A549 (cell line): ENCODE data around the gene PIEZO2. TPM values are rescaled to one million over a fixed set of nuclear protein-coding genes. Genes with fewer than 3 reads are reported as not detected.

Experiments
- ATAC-seq, 2 experiments: fragments of 200-7000 bp in 1 of 2; fragments of >200 bp in 1 of 2; cut with Nextera tagmentation in 1 of 2; cut with Tn5 transposase in 1 of 2; 3 replicates each; pipeline versions ENCODE4 v1.8.0 to v1.9.1; 2018 to 2020; ENCODE audit warnings: mild to moderate bottlenecking in 1 of 2, moderate library complexity in 1 of 2
- CTCF ChIA-PET: fragments of 300-600 bp; sonication (Branson Sonifier 250); formaldehyde crosslinking; extraction: SDS; loops from one replicate; lab custom pipeline; 2021; ENCODE audit warnings: antibody characterized with exemption, inconsistent platforms; lab: Yijun Ruan, JAX
- POLR2A ChIA-PET: fragments of 350-600 bp; formaldehyde crosslinking; extraction: SDS; loops from one replicate; lab custom pipeline; 2021; ENCODE audit warnings: antibody characterized with exemption, inconsistent platforms; lab: Yijun Ruan, JAX
- DNase-seq, 2 experiments: peaks; one replicate each; pipeline versions ENCODE4 v3.0.0 to v3.0.0-alpha.2; 2011 to 2016; ENCODE audit warnings: low read depth in 1 of 2, low spot score in 1 of 2
- FAIRE-seq: peaks from 2 replicates; lab custom pipeline; 2011; peaks lifted over from hg19 to GRCh38; lab: Jason Lieb, UNC
- H3K27ac ChIP-seq, 2 experiments: fragments of >200 bp; sonication (Bioruptor Twin); formaldehyde crosslinking; 3 replicates each; pipeline ENCODE4 v1.5.1; 2016 to 2017
- H3K4me1 ChIP-seq: fragments of >200 bp; sonication (Bioruptor Twin); formaldehyde crosslinking; 3 replicates; pipeline ENCODE4 v1.6.1; 2016
- H3K4me2 ChIP-seq: fragments of >200 bp; sonication (Bioruptor Twin); formaldehyde crosslinking; 3 replicates; pipeline ENCODE4 v1.6.1; 2016
- H3K4me3 ChIP-seq: fragments of >200 bp; sonication (Bioruptor Twin); formaldehyde crosslinking; 3 replicates; pipeline ENCODE4 v1.5.1; 2016
- H3K9me3 ChIP-seq: fragments of >200 bp; sonication (Bioruptor Twin); formaldehyde crosslinking; 3 replicates; pipeline ENCODE4 v1.6.1; 2016
- CBX2 ChIP-seq: fragments of 200-600 bp; sonication (generic); IDR thresholded peaks from 2 replicates; pipeline ENCODE4 v1.6.1; 2016; ENCODE audit warnings: low read depth, mild to moderate bottlenecking, borderline replicate concordance
- CBX8 ChIP-seq: fragments of 200-600 bp; sonication (generic); IDR thresholded peaks from 2 replicates; pipeline ENCODE4 v1.6.1; 2016
- CHD4 ChIP-seq: fragments of 200-600 bp; sonication (generic); IDR thresholded peaks from 2 replicates; pipeline ENCODE4 v1.6.1; 2016; ENCODE audit warnings: antibody characterized with exemption, mild to moderate bottlenecking, borderline replicate concordance
- EHMT2 ChIP-seq: fragments of 200-600 bp; sonication (generic); IDR thresholded peaks from 2 replicates; pipeline ENCODE4 v1.6.1; 2016; ENCODE audit warnings: antibody characterized with exemption, low read depth, mild to moderate bottlenecking, moderate library complexity
- EP300 ChIP-seq, 2 experiments: fragments of >200 bp; sonication (Bioruptor Twin); formaldehyde crosslinking; IDR thresholded peaks; 2 replicates in 1 of 2; 3 replicates in 1 of 2; pipeline ENCODE4 v1.6.1; 2016 to 2017
- ESRRA ChIP-seq: fragments of 150-350 bp; IDR thresholded peaks from 2 replicates; pipeline ENCODE4 v1.6.1; 2014; ENCODE audit warnings: mild to moderate bottlenecking, low read length, borderline replicate concordance
- FOSL2 ChIP-seq, 2 experiments: fragments of 450-650 bp in 1 of 2; fragments of >200 bp in 1 of 2; sonication (Bioruptor Twin) in 1 of 2; formaldehyde crosslinking; IDR thresholded peaks; 2 replicates each; pipeline versions ENCODE4 v1.5.0 to v1.6.1; 2016 to 2020; ENCODE audit warnings: mild to moderate bottlenecking in 1 of 2, moderate library complexity in 1 of 2
- FOXS1 ChIP-seq: fragments of 250-450 bp; sonication (Bioruptor Pico); IDR thresholded peaks from 2 replicates; pipeline ENCODE4 v1.5.0; 2020; ENCODE audit warnings: mild to moderate bottlenecking, moderate library complexity
- GATA3 ChIP-seq: IDR thresholded peaks from 2 replicates; pipeline ENCODE4 v1.6.1; 2012; ENCODE audit warnings: borderline replicate concordance
- HOXA7 ChIP-seq: fragments of 250-450 bp; sonication (Bioruptor Pico); IDR thresholded peaks from 2 replicates; pipeline ENCODE4 v1.5.0; 2020; ENCODE audit warnings: mild to moderate bottlenecking, moderate library complexity
- POLR2AphosphoS2 ChIP-seq: conservative IDR thresholded peaks from 2 replicates; pipeline ENCODE4 v1.6.1; 2012; ENCODE audit warnings: low read length, improper control_type of control experiment, inconsistent platforms
- RCOR1 ChIP-seq: fragments of 150-350 bp; IDR thresholded peaks from 2 replicates; pipeline ENCODE4 v1.6.1; 2014; ENCODE audit warnings: antibody characterized with exemption, low read length, low read depth
- RNF2 ChIP-seq: fragments of 200-600 bp; sonication (generic); IDR thresholded peaks from 2 replicates; pipeline ENCODE4 v1.6.1; 2016; ENCODE audit warnings: low read depth, mild to moderate bottlenecking, antibody characterized with exemption, moderate library complexity, borderline replicate concordance
- SREBF2 ChIP-seq: fragments of 450-650 bp; IDR thresholded peaks from 2 replicates; pipeline ENCODE4 v1.6.1; 2014; ENCODE audit warnings: mild to moderate bottlenecking, moderate library complexity
- TP53 ChIP-seq: fragments of 250-450 bp; sonication (Bioruptor Pico); IDR thresholded peaks from 2 replicates; pipeline ENCODE4 v1.5.0; 2021; ENCODE audit warnings: mild to moderate bottlenecking, moderate library complexity
- ZC3H11A ChIP-seq: fragments of 450-650 bp; IDR thresholded peaks from 2 replicates; pipeline ENCODE4 v1.6.1; 2014; ENCODE audit warnings: antibody characterized with exemption, mild to moderate bottlenecking
- ZSCAN20 ChIP-seq: fragments of 250-450 bp; sonication (Bioruptor Pico); IDR thresholded peaks from 2 replicates; pipeline ENCODE4 v1.8.0; 2022; ENCODE audit warnings: mild to moderate bottlenecking, moderate library complexity
- WGBS: methylation state at CpG from one replicate; pipeline ENCODE4 v1.1.6; 2017; ENCODE audit errors: missing lambda C conversion rate; 5-methylcytosine and 5-hydroxymethylcytosine counted together
- polyA plus RNA-seq, 4 experiments: library from polyadenylated mRNA; depleted of rRNA in 3 of 4; stranded (reverse); fragments of >200 nt; fragmentation: RNase III in 1 of 4; extraction: RNeasy Plus Mini Kit Qiagen cat#74134 plus additional on column Dnase treatment in 1 of 4; gene quantifications; 2 replicates in 3 of 4; 3 replicates in 1 of 4; pipeline ENCODE4 v1.2.3, GENCODE V29; 2011 to 2017
- TF ChIP-seq, protein P1 (sequence below): fragments of >200 bp; sonication (Bioruptor Twin); formaldehyde crosslinking; IDR thresholded peaks from 3 replicates; pipeline ENCODE4 v1.6.1; 2016
- TF ChIP-seq, protein P2 (sequence below): fragments of 250-450 bp; sonication (Bioruptor Pico); IDR thresholded peaks from 2 replicates; pipeline ENCODE4 v1.5.0; 2020; ENCODE audit warnings: low read depth, mild to moderate bottlenecking, moderate library complexity
- TF ChIP-seq, protein P3 (sequence below): fragments of >200 bp; sonication (Bioruptor Twin); formaldehyde crosslinking; IDR thresholded peaks from 3 replicates; pipeline ENCODE4 v1.5.1; 2016
- TF ChIP-seq, protein P4 (sequence below): IDR thresholded peaks from 2 replicates; pipeline ENCODE4 v1.6.1; 2012; ENCODE audit warnings: low read depth, borderline replicate concordance
- TF ChIP-seq, protein P5 (sequence below): fragments of 150-350 bp; IDR thresholded peaks from 2 replicates; pipeline ENCODE4 v1.6.1; 2014; ENCODE audit warnings: low read depth, mild to moderate bottlenecking, low read length

Gene PIEZO2
- polyA plus RNA-seq, 2 of the 4 experiments (the other 2 are of a cell fraction): 0.80 to 1.6 TPM

DNA sequence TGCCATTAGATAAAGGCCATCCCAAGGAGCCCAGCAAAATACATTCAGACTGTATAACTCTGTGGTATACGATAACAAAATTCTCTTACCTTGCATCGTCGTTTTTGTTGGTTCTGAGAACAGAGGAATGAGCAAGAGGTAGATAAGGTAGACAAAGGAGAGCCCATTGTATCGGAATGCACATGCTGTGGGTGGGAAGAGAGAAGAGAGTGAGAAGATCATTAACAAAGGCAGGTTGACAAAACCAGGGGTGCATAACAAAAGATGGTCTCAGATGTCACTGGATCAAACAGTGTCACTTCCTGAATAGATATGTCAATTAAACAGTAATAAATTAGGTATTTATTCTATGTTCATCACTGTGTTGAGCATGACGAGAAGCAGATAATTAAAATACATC lies 83.3 kb downstream of the PIEZO2 start:
- Histone ChIP-seq H3K27ac (no peak overlapping the region), H3K4me1 (no peaks in the 10 kb centered on the region), H3K4me3 (no peak overlapping the region), H3K9me3 (no peaks in the 10 kb centered on the region), H3K4me2 (no peak overlapping the region)
- ChIA-PET CTCF (no interaction called here), POLR2A (no interaction called here)
- DNase-seq (no peak), FAIRE-seq (no peak), ATAC-seq (no peak)
- 26% methylated on average over 5 of the region's 5 CpGs for WGBS
- TF ChIP-seq, protein P1, sequence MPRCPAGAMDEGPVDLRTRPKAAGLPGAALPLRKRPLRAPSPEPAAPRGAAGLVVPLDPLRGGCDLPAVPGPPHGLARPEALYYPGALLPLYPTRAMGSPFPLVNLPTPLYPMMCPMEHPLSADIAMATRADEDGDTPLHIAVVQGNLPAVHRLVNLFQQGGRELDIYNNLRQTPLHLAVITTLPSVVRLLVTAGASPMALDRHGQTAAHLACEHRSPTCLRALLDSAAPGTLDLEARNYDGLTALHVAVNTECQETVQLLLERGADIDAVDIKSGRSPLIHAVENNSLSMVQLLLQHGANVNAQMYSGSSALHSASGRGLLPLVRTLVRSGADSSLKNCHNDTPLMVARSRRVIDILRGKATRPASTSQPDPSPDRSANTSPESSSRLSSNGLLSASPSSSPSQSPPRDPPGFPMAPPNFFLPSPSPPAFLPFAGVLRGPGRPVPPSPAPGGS: no peak
- TF ChIP-seq CBX2 (no peak), HOXA7 (CRISPR knock-in tag) (no peak), EHMT2 (no peak), ZSCAN20 (CRISPR knock-in tag) (no peak), FOXS1 (CRISPR knock-in tag) (no peak)
- TF ChIP-seq, protein P2, sequence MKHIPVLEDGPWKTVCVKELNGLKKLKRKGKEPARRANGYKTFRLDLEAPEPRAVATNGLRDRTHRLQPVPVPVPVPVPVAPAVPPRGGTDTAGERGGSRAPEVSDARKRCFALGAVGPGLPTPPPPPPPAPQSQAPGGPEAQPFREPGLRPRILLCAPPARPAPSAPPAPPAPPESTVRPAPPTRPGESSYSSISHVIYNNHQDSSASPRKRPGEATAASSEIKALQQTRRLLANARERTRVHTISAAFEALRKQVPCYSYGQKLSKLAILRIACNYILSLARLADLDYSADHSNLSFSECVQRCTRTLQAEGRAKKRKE (CRISPR knock-in tag): no peak

DNA sequence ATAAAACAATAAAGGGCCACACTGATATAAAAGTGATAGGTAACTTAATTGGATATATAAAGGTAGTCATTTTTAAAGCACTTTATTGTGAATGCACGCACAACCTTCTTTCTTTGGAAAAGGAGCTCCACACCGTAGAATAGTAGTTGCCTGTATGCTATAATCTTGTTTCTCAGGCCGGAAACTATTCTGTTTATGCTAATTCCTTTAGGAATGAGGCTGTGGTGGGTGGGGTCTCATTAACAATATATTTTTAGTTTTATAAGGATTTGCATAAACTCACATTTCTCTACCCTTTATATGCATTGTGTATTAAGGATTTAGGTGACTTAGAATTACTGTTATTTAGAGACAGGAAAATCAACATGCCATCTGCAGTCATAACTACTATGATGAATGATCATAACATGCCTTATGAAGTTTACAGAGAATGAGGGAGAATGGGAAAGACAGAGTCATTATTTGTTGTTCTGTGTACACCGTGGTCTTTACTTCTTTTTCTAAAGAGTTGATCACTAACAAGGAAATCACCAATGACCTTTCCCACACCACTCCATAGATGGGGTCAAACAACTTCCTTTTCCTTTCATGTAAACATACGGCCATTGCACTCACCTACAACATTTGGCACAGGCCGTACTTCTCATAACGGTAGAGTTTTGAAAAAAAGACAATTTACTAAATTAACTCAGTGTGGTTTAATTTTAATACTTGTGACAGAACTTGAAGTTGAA lies 84.5 kb downstream of the PIEZO2 start:
- ATAC-seq: no peak

DNA sequence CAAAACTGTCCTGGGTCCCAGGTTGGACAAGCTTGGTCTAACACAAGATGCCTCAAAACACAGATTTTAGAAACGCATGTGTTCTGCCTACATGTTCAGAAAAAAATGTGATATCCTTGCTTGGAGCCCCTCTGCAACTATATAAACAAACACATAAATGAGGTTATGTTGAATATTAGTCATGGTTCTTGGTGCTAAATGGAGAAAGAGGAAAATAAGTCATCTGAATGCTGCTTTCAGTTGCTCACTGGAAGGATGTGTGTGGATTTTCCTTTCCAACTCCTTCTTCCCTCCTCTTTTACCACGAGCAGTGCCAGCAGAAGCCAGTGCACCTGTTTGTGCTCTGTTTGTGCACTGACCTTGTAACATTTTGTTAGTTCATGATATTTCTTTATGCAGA lies 85.3 kb downstream of the PIEZO2 start:
- no peak overlapping the region for H3K4me3 ChIP-seq
- H3K27ac ChIP-seq: no peak overlapping the region
- 21% methylated on average over 2 of the region's 2 CpGs for WGBS
- POLR2A ChIA-PET: no interaction called here
- ATAC-seq (no peak), FAIRE-seq (no peak), DNase-seq (no peak)
- H3K9me3 ChIP-seq: no peaks in the 10 kb centered on the region
- H3K4me1 ChIP-seq: no peaks in the 10 kb centered on the region
- no peak overlapping the region for H3K4me2 ChIP-seq
- CTCF ChIA-PET: no interaction called here
- TF ChIP-seq, protein P3, sequence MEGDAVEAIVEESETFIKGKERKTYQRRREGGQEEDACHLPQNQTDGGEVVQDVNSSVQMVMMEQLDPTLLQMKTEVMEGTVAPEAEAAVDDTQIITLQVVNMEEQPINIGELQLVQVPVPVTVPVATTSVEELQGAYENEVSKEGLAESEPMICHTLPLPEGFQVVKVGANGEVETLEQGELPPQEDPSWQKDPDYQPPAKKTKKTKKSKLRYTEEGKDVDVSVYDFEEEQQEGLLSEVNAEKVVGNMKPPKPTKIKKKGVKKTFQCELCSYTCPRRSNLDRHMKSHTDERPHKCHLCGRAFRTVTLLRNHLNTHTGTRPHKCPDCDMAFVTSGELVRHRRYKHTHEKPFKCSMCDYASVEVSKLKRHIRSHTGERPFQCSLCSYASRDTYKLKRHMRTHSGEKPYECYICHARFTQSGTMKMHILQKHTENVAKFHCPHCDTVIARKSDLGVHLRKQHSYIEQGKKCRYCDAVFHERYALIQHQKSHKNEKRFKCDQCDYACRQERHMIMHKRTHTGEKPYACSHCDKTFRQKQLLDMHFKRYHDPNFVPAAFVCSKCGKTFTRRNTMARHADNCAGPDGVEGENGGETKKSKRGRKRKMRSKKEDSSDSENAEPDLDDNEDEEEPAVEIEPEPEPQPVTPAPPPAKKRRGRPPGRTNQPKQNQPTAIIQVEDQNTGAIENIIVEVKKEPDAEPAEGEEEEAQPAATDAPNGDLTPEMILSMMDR: no peak
- no peak for TF ChIP-seq EP300 (IDR thresholded peaks at IDR 0.05)
- TF ChIP-seq ZSCAN20 (CRISPR knock-in tag): no peak
- no peak for TF ChIP-seq ESRRA
- no peak for TF ChIP-seq TP53
- TF ChIP-seq, protein P2 (CRISPR knock-in tag): no peak
- no peak for TF ChIP-seq FOXS1 (CRISPR knock-in tag)
- TF ChIP-seq, protein P4, sequence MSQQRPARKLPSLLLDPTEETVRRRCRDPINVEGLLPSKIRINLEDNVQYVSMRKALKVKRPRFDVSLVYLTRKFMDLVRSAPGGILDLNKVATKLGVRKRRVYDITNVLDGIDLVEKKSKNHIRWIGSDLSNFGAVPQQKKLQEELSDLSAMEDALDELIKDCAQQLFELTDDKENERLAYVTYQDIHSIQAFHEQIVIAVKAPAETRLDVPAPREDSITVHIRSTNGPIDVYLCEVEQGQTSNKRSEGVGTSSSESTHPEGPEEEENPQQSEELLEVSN: no peak
- TF ChIP-seq CHD4: no peak
- no peak for TF ChIP-seq SREBF2
- TF ChIP-seq GATA3: no peak
- no peak for TF ChIP-seq FOSL2 (IDR thresholded peaks at IDR 0.05)
- no peak for TF ChIP-seq FOSL2 (CRISPR knock-in tag; IDR thresholded peaks at IDR 0.05)
- TF ChIP-seq ZC3H11A: no peak

More for the DNA sequence above, 84.5 kb downstream of the PIEZO2 start:
- Histone ChIP-seq H3K9me3 (no peaks in the 10 kb centered on the region), H3K27ac (no peak overlapping the region), H3K4me1 (no peaks in the 10 kb centered on the region), H3K4me3 (no peak overlapping the region), H3K4me2 (no peak overlapping the region)
- TF ChIP-seq POLR2AphosphoS2 (no peak), RCOR1 (no peak), ZSCAN20 (CRISPR knock-in tag) (no peak), SREBF2 (no peak), CBX8 (no peak), RNF2 (no peak), GATA3 (no peak)
- TF ChIP-seq, protein P2 (CRISPR knock-in tag): no peak
- TF ChIP-seq, protein P4: no peak
- TF ChIP-seq, protein P5, sequence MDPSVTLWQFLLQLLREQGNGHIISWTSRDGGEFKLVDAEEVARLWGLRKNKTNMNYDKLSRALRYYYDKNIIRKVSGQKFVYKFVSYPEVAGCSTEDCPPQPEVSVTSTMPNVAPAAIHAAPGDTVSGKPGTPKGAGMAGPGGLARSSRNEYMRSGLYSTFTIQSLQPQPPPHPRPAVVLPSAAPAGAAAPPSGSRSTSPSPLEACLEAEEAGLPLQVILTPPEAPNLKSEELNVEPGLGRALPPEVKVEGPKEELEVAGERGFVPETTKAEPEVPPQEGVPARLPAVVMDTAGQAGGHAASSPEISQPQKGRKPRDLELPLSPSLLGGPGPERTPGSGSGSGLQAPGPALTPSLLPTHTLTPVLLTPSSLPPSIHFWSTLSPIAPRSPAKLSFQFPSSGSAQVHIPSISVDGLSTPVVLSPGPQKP: no peak
- FAIRE-seq: no peak
- 22% methylated on average over 7 of the region's 7 CpGs for WGBS
- no peak for DNase-seq
- ChIA-PET POLR2A (no interaction called here), CTCF (no interaction called here)
